GM12864 (cell line): ENCODE data around the gene NSMCE1.

Experiments used
- DNase-seq: peaks from one replicate; pipeline ENCODE4 v3.0.0-alpha.2; 2011; ENCODE audit warnings: low read depth
- H3K4me3 ChIP-seq: 2 replicates; pipeline ENCODE4 v1.5.1; 2011; ENCODE audit warnings: mild to moderate bottlenecking, low read depth, low read length, control low read depth
- CTCF ChIP-seq: IDR thresholded peaks from 2 replicates; pipeline ENCODE4 v1.5.1; 2011; ENCODE audit warnings: low read depth, mild to moderate bottlenecking, moderate library complexity, low read length, control low read depth, inconsistent platforms; ENCODE audit errors: missing control alignments

Gene NSMCE1

GRCh38 chr16:27308792-27309191 lies 40.2 kb upstream of the NSMCE1 start:
- no peak overlapping the region for H3K4me3 ChIP-seq
- TF ChIP-seq CTCF, result no peak
- no peak for DNase-seq

- DNase-seq, result no peak
- no peak overlapping the region for H3K4me3 ChIP-seq
- no peak for TF ChIP-seq CTCF
These were observed 37.4 kb upstream of the NSMCE1 start for GRCh38 chr16:27305839-27306442.

GRCh38 chr16:27304881-27305745 lies 36.5 kb upstream of the NSMCE1 start:
- no peak for DNase-seq
- no peak for TF ChIP-seq CTCF
- no peak overlapping the region for H3K4me3 ChIP-seq

- DNase-seq, result no peak
- no peak for TF ChIP-seq CTCF
- H3K4me3 ChIP-seq, result no peak overlapping the region
These were observed 35.5 kb upstream of the NSMCE1 start for GRCh38 chr16:27304102-27304501.

- H3K4me3 ChIP-seq, result no peak overlapping the region
- no peak for TF ChIP-seq CTCF
- no peak for DNase-seq
These were observed 34.9 kb upstream of the NSMCE1 start for GRCh38 chr16:27303256-27304100.

GRCh38 chr16:27302126-27302525 lies 33.6 kb upstream of the NSMCE1 start:
- TF ChIP-seq CTCF, result no peak
- no peak for DNase-seq
- H3K4me3 ChIP-seq, result no peak overlapping the region
